H9 (cell line): ENCODE measurements around the gene MORF4L2. TPM values are rescaled to one million over a fixed set of nuclear protein-coding genes. Genes with fewer than 3 reads are reported as not detected.

Experiments
- DNase-seq: peaks from one replicate; pipeline ENCODE4 v3.0.0-alpha.2; 2017
- H2AFZ ChIP-seq: one replicate; pipeline ENCODE4 v1.6.1; 2013; ENCODE audit warnings: mild to moderate bottlenecking, low read length, control low read depth, moderate library complexity
- H2AK5ac ChIP-seq: 2 replicates; pipeline ENCODE4 v1.6.1; 2013; ENCODE audit warnings: low read length, control low read depth, mixed read lengths; ENCODE audit not compliant: insufficient read length
- H2BK120ac ChIP-seq: one replicate; pipeline ENCODE4 v1.6.1; 2013; ENCODE audit warnings: low read depth, mild to moderate bottlenecking, low read length, control low read depth, inconsistent platforms; ENCODE audit not compliant: poor library complexity, severe bottlenecking
- H2BK12ac ChIP-seq: 2 replicates; pipeline ENCODE4 v1.6.1; 2013; ENCODE audit warnings: low read length, control low read depth, mixed read lengths, low read depth; ENCODE audit not compliant: insufficient read length
- H2BK15ac ChIP-seq: 2 replicates; pipeline ENCODE4 v1.6.1; 2013; ENCODE audit warnings: low read depth, low read length, control low read depth
- H2BK20ac ChIP-seq: one replicate; pipeline ENCODE4 v1.6.1; 2013; ENCODE audit warnings: low read depth, mild to moderate bottlenecking, low read length, control low read depth, inconsistent platforms; ENCODE audit not compliant: poor library complexity, severe bottlenecking
- H2BK5ac ChIP-seq: 2 replicates; pipeline ENCODE4 v1.6.1; 2013; ENCODE audit warnings: low read length, control low read depth, mixed read lengths; ENCODE audit not compliant: insufficient read length
- H3K14ac ChIP-seq: 2 replicates; pipeline ENCODE4 v1.6.1; 2013; ENCODE audit warnings: low read length, control low read depth; ENCODE audit not compliant: insufficient read depth
- H3K18ac ChIP-seq: 2 replicates; pipeline ENCODE4 v1.6.1; 2013; ENCODE audit warnings: low read depth, mild to moderate bottlenecking, mixed read lengths, low read length, control low read depth; ENCODE audit not compliant: insufficient read length
- H3K23ac ChIP-seq: 2 replicates; pipeline ENCODE4 v1.6.1; 2013; ENCODE audit warnings: low read length, control low read depth, mixed read lengths, low read depth; ENCODE audit not compliant: insufficient read length
- H3K23me2 ChIP-seq: 2 replicates; pipeline ENCODE4 v1.6.1; 2013; ENCODE audit warnings: low read depth, mild to moderate bottlenecking, mixed read lengths, low read length, control low read depth; ENCODE audit not compliant: insufficient read length, poor library complexity, severe bottlenecking
- H3K27ac ChIP-seq: 2 replicates; pipeline ENCODE4 v1.5.1; 2013; ENCODE audit warnings: low read length, control low read depth, mixed read lengths, low read depth; ENCODE audit not compliant: insufficient read length
- H3K27me3 ChIP-seq: 2 replicates; pipeline ENCODE4 v1.6.1; 2013; ENCODE audit warnings: low read length, control low read depth, inconsistent platforms; ENCODE audit not compliant: insufficient read depth
- H3K4ac ChIP-seq: 2 replicates; pipeline ENCODE4 v1.6.1; 2013; ENCODE audit warnings: low read depth, mild to moderate bottlenecking, control low read depth, inconsistent platforms, low read length, moderate library complexity
- H3K4me1 ChIP-seq: 2 replicates; pipeline ENCODE4 v1.6.1; 2013; ENCODE audit warnings: low read length, control low read depth, inconsistent platforms; ENCODE audit not compliant: insufficient read depth
- H3K4me2 ChIP-seq: 2 replicates; pipeline ENCODE4 v1.6.1; 2013; ENCODE audit warnings: low read length, control low read depth, mixed read lengths; ENCODE audit not compliant: insufficient read length, insufficient read depth
- H3K56ac ChIP-seq: 2 replicates; pipeline ENCODE4 v1.6.1; 2013; ENCODE audit warnings: low read depth, mild to moderate bottlenecking, mixed read lengths, low read length, control low read depth; ENCODE audit not compliant: insufficient read length
- H3K79me1 ChIP-seq: 2 replicates; pipeline ENCODE4 v1.6.1; 2013; ENCODE audit warnings: low read depth, mild to moderate bottlenecking, moderate library complexity, low read length, control low read depth, inconsistent platforms; ENCODE audit not compliant: insufficient read depth, poor library complexity, severe bottlenecking
- H3K79me2 ChIP-seq: 2 replicates; pipeline ENCODE4 v1.6.1; 2013; ENCODE audit warnings: low read length, control low read depth, inconsistent platforms; ENCODE audit not compliant: insufficient read depth
- H3K9ac ChIP-seq: 2 replicates; pipeline ENCODE4 v1.6.1; 2013; ENCODE audit warnings: low read length, control low read depth, mixed read lengths; ENCODE audit not compliant: insufficient read length; ENCODE audit errors: extremely low read depth
- H3K9me3 ChIP-seq: one replicate; pipeline ENCODE4 v1.6.1; 2013; ENCODE audit warnings: low read depth, low read length, inconsistent platforms; ENCODE audit not compliant: control insufficient read depth
- H3T11ph ChIP-seq: one replicate; pipeline ENCODE4 v1.6.1; 2013; ENCODE audit warnings: mild to moderate bottlenecking, low read length, control low read depth, inconsistent platforms
- H4K20me1 ChIP-seq: one replicate; pipeline ENCODE4 v1.6.1; 2013; ENCODE audit not compliant: control insufficient read depth, insufficient read length, insufficient read depth
- H4K5ac ChIP-seq: 2 replicates; pipeline ENCODE4 v1.6.1; 2013; ENCODE audit warnings: low read depth, mild to moderate bottlenecking, mixed read lengths, low read length, control low read depth; ENCODE audit not compliant: insufficient read length
- H4K8ac ChIP-seq: replicated peaks from 2 replicates; pipeline ENCODE4 v1.6.1; 2013; ENCODE audit warnings: low read length, control low read depth, mixed read lengths, low read depth; ENCODE audit not compliant: insufficient read length
- H4K91ac ChIP-seq: 2 replicates; pipeline ENCODE4 v1.6.1; 2013; ENCODE audit warnings: low read depth, mild to moderate bottlenecking, moderate library complexity, mixed read lengths, low read length, control low read depth; ENCODE audit not compliant: insufficient read length
- H3K27ac Mint-ChIP-seq, 3 experiments: 2 replicates in 2 of 3; 3 replicates in 1 of 3; pipeline ENCODE4 v1.8.0; 2020 to 2021; ENCODE audit warnings: mixed read lengths in 3 of 3, mild to moderate bottlenecking in 1 of 3, moderate library complexity in 1 of 3
- H3K27me3 Mint-ChIP-seq: 2 replicates; pipeline ENCODE4 v1.8.0; 2021; ENCODE audit warnings: low read depth, mild to moderate bottlenecking, moderate library complexity, mixed read lengths
- H3K36me3 Mint-ChIP-seq, 3 experiments: 2 replicates in 2 of 3; 3 replicates in 1 of 3; pipeline ENCODE4 v1.8.0; 2020 to 2021; ENCODE audit warnings: low read depth in 3 of 3, mixed read lengths in 3 of 3; ENCODE audit not compliant: insufficient read depth in 1 of 3
- H3K4me1 Mint-ChIP-seq, 2 experiments: 2 replicates each; pipeline ENCODE4 v1.8.0; 2020; ENCODE audit warnings: mixed read lengths in 2 of 2
- H3K4me3 Mint-ChIP-seq, 2 experiments: 2 replicates in 1 of 2; 3 replicates in 1 of 2; pipeline ENCODE4 v1.8.0; 2020 to 2021; ENCODE audit warnings: mild to moderate bottlenecking in 2 of 2, mixed read lengths in 2 of 2, moderate library complexity in 1 of 2
- H3K9me3 Mint-ChIP-seq, 2 experiments: 2 replicates in 1 of 2; 3 replicates in 1 of 2; pipeline ENCODE4 v1.8.0; 2020; ENCODE audit warnings: mild to moderate bottlenecking in 2 of 2, mixed read lengths in 2 of 2, moderate library complexity in 1 of 2
- WGBS: extraction: QIAGEN DNeasy Blood & Tissue Kit; methylation state at CpG from one replicate; pipeline ENCODE4 v1.1.7; 2013; ENCODE audit warnings: missing lambda C conversion rate, low lambda C conversion rate, mixed read lengths; ENCODE audit not compliant: insufficient read length; ENCODE audit errors: extremely low coverage; 5-methylcytosine and 5-hydroxymethylcytosine counted together
- total RNA-seq: library from RNA; stranded (reverse); gene quantifications from 2 replicates; pipeline ENCODE4 v1.2.1, GENCODE V29; 2021
- TF ChIP-seq, protein P1 (sequence below): fragments of 200-600 bp; sonication (generic); conservative IDR thresholded peaks from 3 replicates; pipeline ENCODE4 v1.8.0; 2021; ENCODE audit warnings: antibody characterized with exemption, mild to moderate bottlenecking

MORF4L2 gene
- total RNA-seq, 1 experiment from 2014 or later, result 378 TPM

DNA sequence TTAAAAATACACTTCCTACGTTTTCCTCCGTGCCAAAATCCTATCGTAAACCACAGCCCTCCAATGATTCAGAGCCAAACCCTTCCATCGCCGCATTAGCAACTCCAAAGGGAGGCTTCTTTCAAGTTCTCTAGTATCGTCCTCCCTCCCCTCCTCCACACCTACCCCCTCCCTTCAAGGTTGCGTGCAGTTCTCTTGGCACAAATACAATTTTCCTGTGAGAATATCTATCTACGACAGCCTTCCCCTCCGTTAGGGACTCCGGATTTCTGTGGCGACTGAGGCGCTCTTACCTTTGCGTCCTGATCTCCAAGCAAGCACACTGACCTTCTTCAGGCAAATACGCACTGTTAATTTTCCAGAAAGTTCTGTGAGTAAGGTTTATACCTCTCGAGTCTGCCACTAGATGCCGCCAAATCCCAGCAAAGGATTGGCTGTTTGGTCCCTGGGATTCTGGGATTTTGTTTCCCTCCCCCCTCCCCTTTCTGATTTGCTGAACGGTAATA lies 1.2 kb upstream of the MORF4L2 start:
- peak overlapping the region; percentile 27 for H2BK120ac ChIP-seq
- peak overlapping the region; percentile 85 for H3K18ac ChIP-seq
- Mint-ChIP-seq H3K27ac (no peak overlapping the region), H3K4me1 (peaks cover 1 to 5% of the 10 kb centered on the region in 2 experiments; a peak in 2 of 4 replicates), H3K4me3 (no peak overlapping the region), H3K36me3 (peaks cover 12 to 27% (median 17%) of the 10 kb centered on the region in 3 experiments; a peak in 6 of 7 replicates), H3K27me3 (no peaks in the 10 kb centered on the region), H3K9me3 (peaks cover 0 to 16% of the 10 kb centered on the region in 2 experiments; a peak in 2 of 5 replicates)
- H3K23me2 ChIP-seq, result peaks cover 9% of the 10 kb centered on the region
- TF ChIP-seq, protein P1, sequence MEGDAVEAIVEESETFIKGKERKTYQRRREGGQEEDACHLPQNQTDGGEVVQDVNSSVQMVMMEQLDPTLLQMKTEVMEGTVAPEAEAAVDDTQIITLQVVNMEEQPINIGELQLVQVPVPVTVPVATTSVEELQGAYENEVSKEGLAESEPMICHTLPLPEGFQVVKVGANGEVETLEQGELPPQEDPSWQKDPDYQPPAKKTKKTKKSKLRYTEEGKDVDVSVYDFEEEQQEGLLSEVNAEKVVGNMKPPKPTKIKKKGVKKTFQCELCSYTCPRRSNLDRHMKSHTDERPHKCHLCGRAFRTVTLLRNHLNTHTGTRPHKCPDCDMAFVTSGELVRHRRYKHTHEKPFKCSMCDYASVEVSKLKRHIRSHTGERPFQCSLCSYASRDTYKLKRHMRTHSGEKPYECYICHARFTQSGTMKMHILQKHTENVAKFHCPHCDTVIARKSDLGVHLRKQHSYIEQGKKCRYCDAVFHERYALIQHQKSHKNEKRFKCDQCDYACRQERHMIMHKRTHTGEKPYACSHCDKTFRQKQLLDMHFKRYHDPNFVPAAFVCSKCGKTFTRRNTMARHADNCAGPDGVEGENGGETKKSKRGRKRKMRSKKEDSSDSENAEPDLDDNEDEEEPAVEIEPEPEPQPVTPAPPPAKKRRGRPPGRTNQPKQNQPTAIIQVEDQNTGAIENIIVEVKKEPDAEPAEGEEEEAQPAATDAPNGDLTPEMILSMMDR, result peak; percentile 81
- no peak overlapping the region for H2BK15ac ChIP-seq
- no peak overlapping the region for H4K91ac ChIP-seq
- H3K56ac ChIP-seq, result no peak overlapping the region
- H3T11ph ChIP-seq, result no peak overlapping the region
- no peak overlapping the region for H2BK12ac ChIP-seq
- no CpG with 5 or more reads among the region's 17 CpGs for WGBS
- peak overlapping the region; percentile 93; the same call in 1 of the 2 replicates for H3K14ac ChIP-seq
- H4K20me1 ChIP-seq, result no peaks in the 10 kb centered on the region
- no peak overlapping the region; the same call in 1 of the 2 replicates for H3K4ac ChIP-seq
- H3K79me1 ChIP-seq, result peaks cover 3% of the 10 kb centered on the region
- peak overlapping the region; percentile 98 for H2AFZ ChIP-seq
- no peak overlapping the region for H2BK20ac ChIP-seq
- no peaks in the 10 kb centered on the region for H3K4me1 ChIP-seq
- H3K23ac ChIP-seq, result no peak overlapping the region
- H4K8ac ChIP-seq, result no peak overlapping the region
- no peaks in the 10 kb centered on the region for H3K27me3 ChIP-seq
- H3K9ac ChIP-seq, result peak overlapping the region; percentile 81
- DNase-seq, result peak; percentile 84
- H3K79me2 ChIP-seq, result peaks cover 7% of the 10 kb centered on the region; the same call in 1 of the 2 replicates
- H2BK5ac ChIP-seq, result peak overlapping the region; percentile 9
- H3K27ac ChIP-seq, result peak overlapping the region; percentile 87
- H2AK5ac ChIP-seq, result no peak overlapping the region
- H3K4me2 ChIP-seq, result peak overlapping the region; percentile 84
- no peaks in the 10 kb centered on the region for H3K9me3 ChIP-seq
- H4K5ac ChIP-seq, result no peak overlapping the region
